ENCODE measurements around the gene CACNA1E. TPM values are rescaled to one million over a fixed set of nuclear protein-coding genes. Genes with fewer than 3 reads are reported as not detected.

CACNA1E gene
- total RNA-seq, 1 donor from 2014 or later = 0.31 TPM

DNA sequence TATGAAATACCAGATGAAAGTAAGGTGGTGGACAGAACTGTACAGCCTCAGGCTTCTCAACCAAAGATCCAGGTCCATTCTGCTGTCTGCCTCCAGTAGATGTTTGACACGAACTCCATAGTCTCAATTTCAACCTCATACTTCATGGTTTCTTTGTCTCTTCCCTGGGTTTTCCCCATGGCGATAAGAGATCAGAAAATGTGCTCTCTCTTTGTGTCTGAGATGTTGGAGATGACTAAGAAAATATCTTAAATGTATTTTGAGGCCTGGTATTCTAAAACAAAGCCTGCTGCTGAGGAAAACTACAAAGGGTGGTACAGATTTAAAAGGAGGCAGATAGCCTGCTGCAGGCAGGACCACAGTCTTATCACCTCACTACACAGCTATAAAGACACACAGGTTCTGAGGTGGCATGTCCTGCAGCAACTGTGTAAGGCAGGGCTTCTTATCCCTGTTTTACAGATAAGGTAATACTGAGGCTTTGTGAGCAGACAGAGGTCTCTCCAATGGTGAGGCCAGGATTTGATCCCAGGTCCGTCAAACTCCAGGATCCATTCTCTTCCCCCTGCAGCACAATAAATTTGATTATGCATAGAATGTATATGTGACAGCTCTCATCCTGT is 40.0 kb upstream of the CACNA1E start:
- Mint-ChIP-seq H3K9me3 (ENCODE audit: unreplicated experiment) (no peaks in the 10 kb centered on the region), H3K4me3 (ENCODE audit: unreplicated experiment) (no peak overlapping the region), H3K27me3 (ENCODE audit: unreplicated experiment) (no peaks in the 10 kb centered on the region), H3K27ac (ENCODE audit: unreplicated experiment) (no peak overlapping the region), H3K36me3 (ENCODE audit: low read depth, unreplicated experiment) (no peaks in the 10 kb centered on the region), H3K4me1 (ENCODE audit: unreplicated experiment) (no peaks in the 10 kb centered on the region)
- DNase-seq (ENCODE audit: low spot score) = no peak
- TF ChIP-seq, protein P1, sequence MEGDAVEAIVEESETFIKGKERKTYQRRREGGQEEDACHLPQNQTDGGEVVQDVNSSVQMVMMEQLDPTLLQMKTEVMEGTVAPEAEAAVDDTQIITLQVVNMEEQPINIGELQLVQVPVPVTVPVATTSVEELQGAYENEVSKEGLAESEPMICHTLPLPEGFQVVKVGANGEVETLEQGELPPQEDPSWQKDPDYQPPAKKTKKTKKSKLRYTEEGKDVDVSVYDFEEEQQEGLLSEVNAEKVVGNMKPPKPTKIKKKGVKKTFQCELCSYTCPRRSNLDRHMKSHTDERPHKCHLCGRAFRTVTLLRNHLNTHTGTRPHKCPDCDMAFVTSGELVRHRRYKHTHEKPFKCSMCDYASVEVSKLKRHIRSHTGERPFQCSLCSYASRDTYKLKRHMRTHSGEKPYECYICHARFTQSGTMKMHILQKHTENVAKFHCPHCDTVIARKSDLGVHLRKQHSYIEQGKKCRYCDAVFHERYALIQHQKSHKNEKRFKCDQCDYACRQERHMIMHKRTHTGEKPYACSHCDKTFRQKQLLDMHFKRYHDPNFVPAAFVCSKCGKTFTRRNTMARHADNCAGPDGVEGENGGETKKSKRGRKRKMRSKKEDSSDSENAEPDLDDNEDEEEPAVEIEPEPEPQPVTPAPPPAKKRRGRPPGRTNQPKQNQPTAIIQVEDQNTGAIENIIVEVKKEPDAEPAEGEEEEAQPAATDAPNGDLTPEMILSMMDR (IDR thresholded peaks at IDR 0.05; ENCODE audit: unreplicated experiment) = no peak

DNA sequence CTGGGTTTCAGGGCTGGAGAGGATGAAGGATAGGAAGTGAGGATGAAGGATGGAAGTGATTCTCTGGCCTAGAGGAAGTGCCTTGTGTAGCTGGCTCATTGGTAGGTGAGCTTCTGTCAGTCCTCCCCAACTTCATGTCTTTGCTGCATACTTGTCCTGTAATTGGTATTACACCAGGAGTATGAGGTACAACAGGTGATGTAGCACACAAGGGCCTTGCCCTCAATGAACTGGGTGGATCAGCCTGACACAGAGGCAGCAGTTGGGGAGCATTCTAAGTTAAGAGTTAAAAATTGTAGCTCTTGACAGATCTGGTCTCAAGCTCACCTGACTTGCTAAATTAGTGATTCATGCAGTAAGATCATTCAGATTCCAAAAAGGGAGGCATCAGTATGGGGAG is 37.9 kb upstream of the CACNA1E start:
- TF ChIP-seq, protein P1 (IDR thresholded peaks at IDR 0.05; ENCODE audit: unreplicated experiment) = no peak
- Mint-ChIP-seq H3K36me3 (ENCODE audit: low read depth, unreplicated experiment) (no peaks in the 10 kb centered on the region), H3K4me3 (ENCODE audit: unreplicated experiment) (no peak overlapping the region), H3K27me3 (ENCODE audit: unreplicated experiment) (peaks cover under 1% of the 10 kb centered on the region), H3K9me3 (ENCODE audit: unreplicated experiment) (no peaks in the 10 kb centered on the region), H3K27ac (ENCODE audit: unreplicated experiment) (no peak overlapping the region), H3K4me1 (ENCODE audit: unreplicated experiment) (no peaks in the 10 kb centered on the region)
- DNase-seq (ENCODE audit: low spot score) = no peak

DNA sequence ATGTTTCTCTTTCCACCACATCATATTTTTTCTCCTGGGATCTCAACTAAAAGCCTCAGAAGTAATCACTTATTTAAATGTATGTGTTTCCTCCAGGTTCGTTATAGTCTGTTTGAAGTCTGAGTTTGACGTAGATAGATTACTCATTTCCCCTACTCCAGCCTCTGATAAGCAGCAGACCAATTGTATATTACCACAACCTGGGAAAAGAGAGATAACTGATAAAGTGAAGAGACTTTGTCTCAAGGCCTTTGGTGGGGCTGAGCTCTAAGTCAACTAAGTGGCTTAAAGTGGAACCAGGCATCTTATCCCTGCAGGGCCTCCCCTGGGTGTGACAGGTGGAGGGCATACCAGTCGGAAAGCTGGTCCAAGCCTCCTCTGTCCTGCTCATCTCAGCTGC is 34.9 kb upstream of the CACNA1E start:
- no peak for DNase-seq (ENCODE audit: low spot score)
- H3K9me3 Mint-ChIP-seq (ENCODE audit: unreplicated experiment) = no peaks in the 10 kb centered on the region
- no peak overlapping the region for H3K4me3 Mint-ChIP-seq (ENCODE audit: unreplicated experiment)
- H3K27ac Mint-ChIP-seq (ENCODE audit: unreplicated experiment) = no peak overlapping the region
- TF ChIP-seq, protein P1 (IDR thresholded peaks at IDR 0.05; ENCODE audit: unreplicated experiment) = no peak
- no peaks in the 10 kb centered on the region for H3K4me1 Mint-ChIP-seq (ENCODE audit: unreplicated experiment)
- peaks cover 3% of the 10 kb centered on the region for H3K27me3 Mint-ChIP-seq (ENCODE audit: unreplicated experiment)
- H3K36me3 Mint-ChIP-seq (ENCODE audit: low read depth, unreplicated experiment) = no peaks in the 10 kb centered on the region

DNA sequence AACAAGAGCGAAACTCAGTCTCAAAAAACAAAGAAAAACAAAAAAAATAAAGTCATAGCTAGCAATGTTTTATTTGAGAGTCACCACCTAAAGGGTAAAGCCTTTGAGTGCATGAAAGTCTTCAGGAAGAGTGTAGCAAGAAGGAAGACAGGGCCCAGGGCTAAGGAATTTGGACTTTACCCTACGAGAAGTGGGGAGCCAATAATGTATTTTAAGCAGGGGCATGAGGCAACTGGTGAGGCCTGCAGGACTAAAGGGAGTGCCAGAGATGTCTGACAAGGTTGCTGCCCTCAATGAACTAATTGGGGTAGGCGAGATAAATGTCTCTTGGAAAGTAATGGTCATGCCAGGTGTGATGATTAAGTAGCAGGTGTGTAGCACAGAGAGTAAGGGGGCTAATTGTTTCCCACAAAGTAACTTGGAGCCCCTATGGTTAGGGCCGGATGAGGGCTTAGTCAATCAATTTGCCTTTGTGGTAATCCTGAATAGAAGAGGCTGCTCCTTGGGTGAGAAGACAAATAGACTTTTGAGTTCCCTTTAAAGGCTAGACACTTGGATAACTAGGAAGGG is 31.6 kb upstream of the CACNA1E start:
- H3K36me3 Mint-ChIP-seq (ENCODE audit: low read depth, unreplicated experiment) = no peaks in the 10 kb centered on the region
- no peak overlapping the region for H3K27ac Mint-ChIP-seq (ENCODE audit: unreplicated experiment)
- H3K27me3 Mint-ChIP-seq (ENCODE audit: unreplicated experiment) = peaks cover 3% of the 10 kb centered on the region
- TF ChIP-seq, protein P1 (IDR thresholded peaks at IDR 0.05; ENCODE audit: unreplicated experiment) = no peak
- DNase-seq (ENCODE audit: low spot score) = no peak
- H3K4me1 Mint-ChIP-seq (ENCODE audit: unreplicated experiment) = no peaks in the 10 kb centered on the region
- no peaks in the 10 kb centered on the region for H3K9me3 Mint-ChIP-seq (ENCODE audit: unreplicated experiment)
- H3K4me3 Mint-ChIP-seq (ENCODE audit: unreplicated experiment) = no peak overlapping the region

DNA sequence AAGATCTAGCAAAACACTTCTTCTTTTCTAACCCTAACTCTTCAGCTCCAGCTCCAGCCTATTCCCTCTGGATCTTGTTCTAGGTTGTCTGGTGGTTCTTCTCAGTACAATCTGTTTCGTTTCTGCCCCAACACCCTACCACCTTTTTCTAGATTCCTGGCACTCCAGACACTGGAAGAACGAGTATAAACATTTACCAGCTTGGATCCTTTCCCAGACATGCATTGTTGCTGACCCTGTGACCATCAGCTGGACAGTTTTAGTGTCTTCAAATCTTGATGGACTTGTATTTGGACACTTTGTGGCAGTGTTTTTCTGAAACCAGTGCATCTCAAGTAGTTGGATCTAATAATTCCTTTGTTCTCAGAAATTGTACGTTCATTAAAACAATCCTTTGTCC is 30.6 kb upstream of the CACNA1E start:
- Mint-ChIP-seq H3K27ac (ENCODE audit: unreplicated experiment) (no peak overlapping the region), H3K36me3 (ENCODE audit: low read depth, unreplicated experiment) (no peaks in the 10 kb centered on the region), H3K27me3 (ENCODE audit: unreplicated experiment) (peaks cover 3% of the 10 kb centered on the region), H3K4me3 (ENCODE audit: unreplicated experiment) (no peak overlapping the region), H3K9me3 (ENCODE audit: unreplicated experiment) (no peaks in the 10 kb centered on the region), H3K4me1 (ENCODE audit: unreplicated experiment) (no peaks in the 10 kb centered on the region)
- DNase-seq (ENCODE audit: low spot score) = no peak
- TF ChIP-seq, protein P1 (IDR thresholded peaks at IDR 0.05; ENCODE audit: unreplicated experiment) = no peak
